Esophagus squamous epithelium (tissue), 5 donors: ENCODE results near the gene REXO5. TPM values are rescaled to one million over a fixed set of nuclear protein-coding genes. Genes with fewer than 3 reads are reported as not detected.
"Not testable (repeated sequence)": the region's sequence is repeated elsewhere in the genome, so short reads cannot be mapped to it uniquely, and the experiment has no call there.

Experiments used
- DNase-seq: peaks from one replicate; lab custom pipeline; 2025; lab: John Stamatoyannopoulos, UW
- H3K27ac ChIP-seq, 4 donors: fragments of 200-600 bp; sonication (generic); one replicate each; pipeline ENCODE4 v1.5.1; 2016 to 2019; ENCODE audit warnings: mild to moderate bottlenecking in 1 of 4
- H3K27me3 ChIP-seq, 4 donors: fragments of 200-600 bp; sonication (generic); 1 replicate in 3 of 4; 2 replicates in 1 of 4; pipeline versions ENCODE4 v1.5.1 to v1.6.0; 2017 to 2021; ENCODE audit warnings: antibody characterized with exemption in 1 of 4
- H3K36me3 ChIP-seq, 3 donors: fragments of 200-600 bp; sonication (generic); one replicate each; pipeline ENCODE4 v1.5.1; 2016 to 2019
- H3K4me1 ChIP-seq, 3 donors: fragments of 200-600 bp; sonication (generic); one replicate each; pipeline ENCODE4 v1.5.1; 2017 to 2019
- H3K4me3 ChIP-seq, 4 donors: fragments of 200-600 bp; sonication (generic); 1 replicate in 3 of 4; 2 replicates in 1 of 4; pipeline ENCODE4 v1.5.1; 2016 to 2019; ENCODE audit warnings: mild to moderate bottlenecking in 2 of 4, moderate library complexity in 1 of 4
- H3K9me3 ChIP-seq, 3 donors: fragments of 200-600 bp; sonication (generic); one replicate each; pipeline ENCODE4 v1.5.1; 2016 to 2019
- POLR2A ChIP-seq, 4 donors: fragments of 450-650 bp; IDR thresholded peaks; one replicate each; pipeline ENCODE4 v1.6.1; 2017; ENCODE audit warnings: antibody characterized with exemption in 4 of 4, mild to moderate bottlenecking in 4 of 4, moderate library complexity in 3 of 4
- WGBS, 2 donors: methylation state at CpG; one replicate each; pipeline ENCODE4 v1.1.5; 2018; 5-methylcytosine and 5-hydroxymethylcytosine counted together
- intact Hi-C: fragments of 100-400 bp; cut with DNase I; formaldehyde crosslinking; loops from one replicate; pipeline ENCODE4 v1.15.0; 2022
- total RNA-seq, 4 donors: library from RNA; depleted of rRNA; stranded (reverse); fragments of >200 nt; gene quantifications; one replicate each; pipeline ENCODE4 v1.1.0, GENCODE V29; 2016
- TF ChIP-seq, protein P1 (sequence below), 6 experiments: fragments of 450-650 bp in 4 of 6; fragments of 200-600 bp in 2 of 6; sonication (generic) in 2 of 6; IDR thresholded peaks; one replicate each; pipeline ENCODE4 v1.5.1; 2016 to 2019; ENCODE audit warnings: antibody characterized with exemption in 6 of 6, mild to moderate bottlenecking in 4 of 6, moderate library complexity in 4 of 6
- donor health status: DM: yes; HTN: yes; CAD: no.

REXO5 gene
- total RNA-seq, 4 donors from 2014 or later = 0.49 to 3.2 (median 2.7) TPM

DNA sequence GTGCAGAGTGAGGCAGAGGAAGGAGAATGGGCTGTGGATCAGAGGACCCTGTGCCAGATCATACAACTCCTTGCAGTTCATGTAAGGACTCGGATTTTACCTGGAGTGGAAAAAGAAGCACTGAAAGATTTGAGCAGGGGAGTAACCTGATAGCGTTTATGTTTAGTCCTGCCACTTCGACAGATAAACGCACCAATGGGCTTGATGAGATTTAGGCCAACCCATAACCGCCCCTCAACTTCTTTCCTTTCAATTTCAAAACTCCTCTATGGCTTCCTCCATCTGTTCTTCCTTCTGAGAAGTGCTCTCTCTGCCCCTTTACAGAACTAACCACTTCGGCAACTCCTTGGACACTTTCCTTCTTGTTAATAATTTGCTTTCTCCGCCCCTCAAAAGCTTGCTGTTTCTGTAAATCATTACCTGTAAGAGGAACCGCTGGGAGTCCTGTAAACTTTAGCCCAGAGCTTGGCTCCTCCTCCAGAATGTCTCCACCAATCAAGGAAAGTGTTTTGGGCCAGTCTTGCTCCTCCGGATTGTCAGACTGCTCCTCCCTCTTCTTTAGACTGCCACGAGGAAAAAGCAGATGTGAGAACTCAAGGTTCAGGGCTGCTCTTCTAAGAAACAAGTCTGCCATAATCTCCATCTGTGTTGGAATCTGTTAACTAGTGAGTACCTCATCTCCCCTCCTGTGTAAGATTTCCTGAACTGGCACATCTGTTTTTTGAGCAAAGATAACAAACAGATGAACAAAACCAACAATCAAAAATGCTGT is 42.7 kb upstream of the REXO5 start, which contains the start of gene ACSM3:
Gene ACSM3, plus strand, starts transcription at position 554 of the 772 bp plus-strand sequence. CDS start 6,021 bp downstream, outside the sequence.
- no peak for TF ChIP-seq POLR2A (IDR thresholded peaks at IDR 0.05)
- TF ChIP-seq, protein P1, sequence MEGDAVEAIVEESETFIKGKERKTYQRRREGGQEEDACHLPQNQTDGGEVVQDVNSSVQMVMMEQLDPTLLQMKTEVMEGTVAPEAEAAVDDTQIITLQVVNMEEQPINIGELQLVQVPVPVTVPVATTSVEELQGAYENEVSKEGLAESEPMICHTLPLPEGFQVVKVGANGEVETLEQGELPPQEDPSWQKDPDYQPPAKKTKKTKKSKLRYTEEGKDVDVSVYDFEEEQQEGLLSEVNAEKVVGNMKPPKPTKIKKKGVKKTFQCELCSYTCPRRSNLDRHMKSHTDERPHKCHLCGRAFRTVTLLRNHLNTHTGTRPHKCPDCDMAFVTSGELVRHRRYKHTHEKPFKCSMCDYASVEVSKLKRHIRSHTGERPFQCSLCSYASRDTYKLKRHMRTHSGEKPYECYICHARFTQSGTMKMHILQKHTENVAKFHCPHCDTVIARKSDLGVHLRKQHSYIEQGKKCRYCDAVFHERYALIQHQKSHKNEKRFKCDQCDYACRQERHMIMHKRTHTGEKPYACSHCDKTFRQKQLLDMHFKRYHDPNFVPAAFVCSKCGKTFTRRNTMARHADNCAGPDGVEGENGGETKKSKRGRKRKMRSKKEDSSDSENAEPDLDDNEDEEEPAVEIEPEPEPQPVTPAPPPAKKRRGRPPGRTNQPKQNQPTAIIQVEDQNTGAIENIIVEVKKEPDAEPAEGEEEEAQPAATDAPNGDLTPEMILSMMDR (IDR thresholded peaks at IDR 0.05) = no peak
- H3K27me3 ChIP-seq = no peaks in the 10 kb centered on the region
- no peak for DNase-seq
- H3K9me3 ChIP-seq = no peaks in the 10 kb centered on the region
- peak within 1 kb of the TSS; percentile 22 to 60 (median 52) for H3K4me3 ChIP-seq
- peak within 1 kb of the TSS; percentile 50 to 83 (median 69) for H3K27ac ChIP-seq
- intact Hi-C loops = no loop called here
- 5 to 8% methylated on average over 10 of the region's 10 CpGs for WGBS, 2 donors
- H3K4me1 ChIP-seq = peaks cover 0 to 28% (median 0%) of the 10 kb centered on the region in 3 donors
- H3K36me3 ChIP-seq = no peaks in the 10 kb centered on the region

DNA sequence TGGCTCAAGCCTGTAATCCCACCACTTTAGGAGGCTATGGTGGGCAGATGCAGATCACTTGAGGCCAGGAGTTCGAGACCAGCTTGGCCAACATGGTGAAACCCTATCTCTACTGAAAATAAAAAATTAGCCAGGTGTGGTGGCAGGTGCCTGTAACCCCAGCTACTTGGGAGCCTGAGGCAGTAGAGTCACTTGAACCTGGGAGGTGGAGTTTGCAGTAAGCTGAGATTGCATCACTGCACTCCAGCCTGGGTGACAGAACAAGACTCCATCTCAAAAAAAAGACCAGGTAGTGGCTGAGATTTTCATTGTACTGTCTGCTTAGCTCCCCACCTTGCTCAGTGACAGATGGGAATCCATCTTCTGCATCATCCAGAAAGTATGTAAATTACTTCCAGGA is 41.9 kb upstream of the REXO5 start:
- WGBS, 2 donors = 88 to 89% methylated on average over 1 of the region's 1 CpG
- DNase-seq, H3K9me3 ChIP-seq, H3K36me3 ChIP-seq, intact Hi-C loops, H3K4me3 ChIP-seq, H3K27me3 ChIP-seq: not testable (repeated sequence)
- peaks cover 0 to 28% (median 0%) of the 10 kb centered on the region in 3 donors for H3K4me1 ChIP-seq
- H3K27ac ChIP-seq = peak overlapping the region in 2 of 4 donors; percentile 81 to 83

DNA sequence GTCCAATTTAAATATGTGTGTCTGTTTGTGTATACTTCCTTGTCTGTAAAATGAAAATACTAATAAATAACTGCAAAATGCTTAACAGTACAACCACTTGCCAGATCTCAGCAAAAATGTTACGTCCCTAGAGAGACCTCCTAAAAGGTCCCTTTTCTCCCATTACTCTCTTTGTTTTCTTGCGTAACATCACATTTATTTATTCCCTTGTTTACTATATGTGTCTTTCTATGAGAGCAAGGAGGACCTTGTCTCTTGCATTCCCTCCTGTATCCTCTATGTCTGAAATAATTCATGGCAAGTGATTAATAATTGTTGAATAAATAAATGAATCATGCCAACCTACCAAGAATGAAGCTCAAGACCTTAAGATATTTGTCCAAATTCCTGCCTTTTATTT is 40.6 kb upstream of the REXO5 start:
- WGBS, 2 donors = 91 to 92% methylated on average over 2 of the region's 2 CpGs
- Histone ChIP-seq H3K27ac (no peak overlapping the region), H3K27me3 (no peaks in the 10 kb centered on the region), H3K4me1 (peaks cover 0 to 28% (median 0%) of the 10 kb centered on the region in 3 donors), H3K36me3 (no peaks in the 10 kb centered on the region), H3K9me3 (no peaks in the 10 kb centered on the region), H3K4me3 (no peak overlapping the region)
- intact Hi-C loops = no loop called here
- no peak for DNase-seq
- TF ChIP-seq, protein P1 (IDR thresholded peaks at IDR 0.05) = no peak
- TF ChIP-seq POLR2A (IDR thresholded peaks at IDR 0.05) = no peak

DNA sequence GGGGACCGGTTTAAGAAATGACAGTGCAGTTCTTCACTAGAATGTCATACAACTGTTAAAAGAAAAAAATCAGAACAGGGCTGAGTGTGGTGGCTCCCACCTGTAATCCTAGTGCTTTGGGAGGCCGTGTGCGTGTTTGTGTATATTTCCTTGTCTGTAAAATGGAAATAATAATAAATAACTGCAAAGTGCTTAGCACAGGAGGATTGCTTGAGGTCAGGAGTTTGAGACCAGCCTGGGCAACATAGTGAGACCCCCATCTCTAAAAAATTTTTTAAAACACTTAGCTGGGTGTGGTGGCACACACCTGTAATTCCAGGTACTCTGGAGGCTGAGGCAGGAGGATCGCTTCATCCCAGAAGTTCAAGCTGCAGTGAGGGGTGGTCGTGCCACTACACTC is 40.0 kb upstream of the REXO5 start:
- Histone ChIP-seq H3K4me1 (peaks cover 0 to 28% (median 0%) of the 10 kb centered on the region in 3 donors), H3K9me3 (no peaks in the 10 kb centered on the region), H3K36me3 (no peaks in the 10 kb centered on the region), H3K27ac (no peak overlapping the region), H3K27me3 (no peaks in the 10 kb centered on the region), H3K4me3 (no peak overlapping the region)
- no peak for DNase-seq
- intact Hi-C loops = no loop called here
- 86 to 94% methylated on average over 5 of the region's 5 CpGs for WGBS, 2 donors
- TF ChIP-seq POLR2A (IDR thresholded peaks at IDR 0.05) = no peak
- TF ChIP-seq, protein P1 (IDR thresholded peaks at IDR 0.05) = no peak

DNA sequence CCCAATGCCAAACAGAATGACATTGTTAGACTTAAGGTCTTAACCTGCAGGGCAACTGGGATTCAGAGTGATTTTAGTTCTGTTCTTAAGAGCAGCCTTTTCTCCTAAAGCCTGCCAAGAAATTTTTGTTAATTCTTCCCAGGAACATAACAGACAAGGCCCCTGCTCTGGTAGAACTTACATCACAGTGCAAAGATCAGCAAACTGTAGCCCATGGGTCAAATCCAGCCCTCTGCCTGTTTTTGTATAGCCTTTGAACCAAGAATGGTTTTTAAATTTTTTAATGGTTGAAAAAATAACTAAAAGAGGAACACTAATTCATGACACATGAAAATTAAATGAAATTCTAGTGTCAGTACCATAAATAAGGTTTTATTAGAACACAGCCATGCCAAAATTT is 38.8 kb upstream of the REXO5 start:
- DNase-seq = no peak

DNA sequence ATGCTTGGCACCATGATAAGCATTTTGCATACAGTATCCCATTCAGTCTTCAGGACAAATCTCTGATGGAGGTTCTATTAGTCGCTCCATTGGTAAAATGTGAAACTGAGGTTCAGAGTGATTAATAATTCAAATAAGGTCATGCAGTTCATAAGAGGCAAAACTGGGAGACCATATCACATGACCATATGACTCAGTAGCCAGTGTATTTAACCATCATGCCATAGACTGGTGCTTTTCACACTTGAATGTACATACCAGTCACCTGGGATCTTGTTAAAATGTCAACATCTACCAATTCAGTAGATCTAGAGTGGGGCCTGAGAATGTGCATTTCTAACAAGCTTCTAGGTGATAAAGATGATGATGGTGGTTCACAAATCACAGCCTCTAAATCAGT is 38.2 kb upstream of the REXO5 start:
- TF ChIP-seq, protein P1 (IDR thresholded peaks at IDR 0.05) = no peak
- TF ChIP-seq POLR2A (IDR thresholded peaks at IDR 0.05) = no peak
- Histone ChIP-seq H3K9me3 (no peaks in the 10 kb centered on the region), H3K36me3 (no peaks in the 10 kb centered on the region), H3K4me3 (no peak overlapping the region), H3K27ac (no peak overlapping the region), H3K27me3 (no peaks in the 10 kb centered on the region), H3K4me1 (peaks cover 0 to 16% (median 0%) of the 10 kb centered on the region in 3 donors)
- no peak for DNase-seq
- 100% methylated on average over 1 of the region's 1 CpG; no CpG with 5 or more reads in 1 of the 2 donors for WGBS, 2 donors
- intact Hi-C loops = no loop called here

More for the DNA sequence above, 38.8 kb upstream of the REXO5 start:
- Histone ChIP-seq H3K4me1 (peaks cover 0 to 21% (median 0%) of the 10 kb centered on the region in 3 donors), H3K9me3 (no peaks in the 10 kb centered on the region), H3K4me3 (no peak overlapping the region), H3K27ac (peak overlapping the region in 1 of 4 donors; percentile 30), H3K36me3 (no peaks in the 10 kb centered on the region), H3K27me3 (no peaks in the 10 kb centered on the region)
- TF ChIP-seq POLR2A (IDR thresholded peaks at IDR 0.05) = no peak
- intact Hi-C loops = no loop called here
